DLD1 (cell line): ENCODE measurements around the gene RSL24D1.
"Not testable (repeated sequence)": the region's sequence is repeated elsewhere in the genome, so short reads cannot be mapped to it uniquely, and the experiment has no call there.

Experiments
- in situ Hi-C: cut with HindIII; loops from 2 replicates; pipeline ENCODE4 v1.10.0; 2017; ENCODE audit warnings: low sequenced_read_pairs

The RSL24D1 gene

GRCh38 chr15:55218056-55218455 is 21.3 kb upstream of the RSL24D1 start:
- in situ Hi-C loops = no loop called here

DNA sequence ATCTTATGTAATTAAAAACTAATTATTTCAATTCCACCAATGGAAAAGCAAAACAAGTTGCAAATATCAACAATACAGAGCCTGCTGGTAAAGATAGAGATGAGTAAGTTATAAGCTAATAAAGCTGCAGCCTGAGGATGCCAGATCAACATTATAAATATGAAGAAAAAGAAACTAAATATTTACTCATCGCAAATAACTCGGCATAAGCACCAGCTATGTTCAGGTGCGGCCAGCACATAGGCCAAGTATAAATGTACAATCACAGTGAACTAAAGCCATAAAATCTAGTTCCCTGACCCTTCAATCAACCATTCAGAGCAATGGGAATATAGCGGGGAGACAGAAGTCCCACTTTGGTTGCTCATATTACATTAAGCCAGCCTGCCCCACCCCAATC is 7.7 kb upstream of the RSL24D1 start:
- in situ Hi-C loops = no loop called here

- in situ Hi-C loops = no loop called here
These were observed 5.5 kb upstream of the RSL24D1 start for GRCh38 chr15:55202206-55202605.

DNA sequence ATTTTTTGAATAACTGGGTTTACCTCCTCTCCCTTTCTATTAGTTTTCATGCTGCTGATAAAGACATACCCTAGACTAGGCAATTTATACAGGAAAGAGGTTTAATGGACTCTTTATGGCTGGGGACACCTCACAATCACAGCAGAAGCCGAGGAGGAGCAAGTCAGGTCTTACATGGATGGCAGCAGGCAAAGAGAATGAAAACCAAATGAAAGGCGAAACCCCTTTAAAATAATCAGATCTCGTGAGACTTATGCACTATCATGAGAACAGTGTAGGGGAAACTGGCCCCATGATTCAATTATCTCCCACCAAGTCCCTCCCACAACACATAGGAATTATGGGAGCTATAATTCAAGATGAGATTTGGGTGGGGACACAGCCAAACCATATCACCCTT is 2.0 kb upstream of the RSL24D1 start:
- in situ Hi-C loops = no loop called here

DNA sequence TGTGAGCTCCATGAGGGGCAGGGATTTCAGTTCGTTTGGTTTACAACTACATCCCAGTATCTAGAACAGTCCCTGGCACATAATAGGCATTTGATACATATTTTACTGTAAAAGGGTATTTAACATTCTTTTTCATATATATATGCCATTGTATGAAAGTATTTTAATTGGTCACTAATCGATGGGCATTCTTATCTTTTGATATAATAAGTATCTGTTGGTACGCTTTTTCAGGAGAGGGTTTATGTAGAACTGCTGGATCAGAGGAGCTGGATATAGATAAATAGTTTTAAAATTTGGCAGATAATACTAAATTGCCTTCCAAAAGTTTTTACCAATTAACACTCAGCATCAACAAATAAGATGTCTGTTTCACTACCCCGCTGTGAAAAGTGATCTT is 978 bp upstream of the RSL24D1 start:
- in situ Hi-C loops = no loop called here

DNA sequence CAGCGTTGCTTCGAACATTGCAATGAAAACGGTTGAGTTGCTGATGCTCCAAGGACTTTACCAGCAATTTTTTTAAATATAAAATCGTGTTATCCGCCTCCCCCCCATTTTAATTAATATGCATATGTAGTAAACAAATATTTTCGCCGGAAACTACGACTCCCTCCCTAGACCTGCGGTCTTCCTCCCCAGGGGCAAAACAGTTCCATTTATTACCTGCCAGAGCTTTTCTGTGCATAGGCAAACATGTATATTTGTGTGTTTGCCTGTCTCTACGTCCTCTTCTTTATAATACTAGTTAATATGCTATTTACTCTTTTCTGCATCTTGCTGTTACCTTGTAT is 593 bp upstream of the RSL24D1 start:
- in situ Hi-C loops = no loop called here

GRCh38 chr15:55195996-55196395 is 745 bp downstream of the RSL24D1 start:
- in situ Hi-C loops = no loop called here

- in situ Hi-C loops = no loop called here
These were observed 2.5 kb downstream of the RSL24D1 start for GRCh38 chr15:55194256-55194655.

GRCh38 chr15:55186331-55186730 is 10.4 kb downstream of the RSL24D1 start:
- in situ Hi-C loops = no loop called here

- in situ Hi-C loops = no loop called here
These were observed 13.1 kb downstream of the RSL24D1 start for GRCh38 chr15:55183679-55184078.

DNA sequence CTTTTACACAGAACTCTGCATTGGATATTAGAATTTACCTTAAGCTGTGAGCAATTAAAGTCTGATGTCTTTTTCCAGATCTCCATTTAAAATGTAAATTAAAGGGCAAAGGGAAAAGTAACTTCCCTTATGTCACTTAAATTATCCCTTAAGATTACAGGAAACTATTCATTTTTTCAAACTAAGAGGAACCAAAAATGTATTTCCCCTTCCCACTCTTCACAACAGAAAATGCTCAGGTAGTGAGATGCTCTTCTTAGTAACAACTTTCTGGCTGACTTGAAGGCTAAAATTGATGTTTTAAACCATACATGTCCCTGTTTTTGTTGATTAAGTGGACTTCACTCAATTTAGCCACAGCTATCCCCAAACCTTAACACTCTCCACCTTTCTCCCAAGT is 17.6 kb downstream of the RSL24D1 start:
- in situ Hi-C loops = no loop called here

DNA sequence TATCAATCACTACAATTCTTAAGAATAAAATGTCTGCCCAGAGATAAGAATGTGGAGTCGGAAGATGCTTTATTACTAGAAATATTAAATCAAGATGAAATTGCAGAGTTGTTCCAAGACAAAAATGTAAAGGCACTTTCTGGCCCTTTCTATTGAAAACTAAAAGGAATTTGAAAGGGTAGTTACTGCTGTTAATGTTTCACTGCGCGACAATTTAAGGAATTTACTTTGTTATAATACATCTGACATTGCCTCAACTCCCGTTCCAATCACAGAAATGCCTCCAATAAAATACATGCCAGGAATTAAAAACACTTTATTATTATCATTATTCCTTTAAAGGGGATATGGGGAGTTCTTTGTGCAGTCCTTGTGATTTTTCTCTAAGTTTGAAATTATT is 26.4 kb downstream of the RSL24D1 start:
- in situ Hi-C loops = no loop called here

DNA sequence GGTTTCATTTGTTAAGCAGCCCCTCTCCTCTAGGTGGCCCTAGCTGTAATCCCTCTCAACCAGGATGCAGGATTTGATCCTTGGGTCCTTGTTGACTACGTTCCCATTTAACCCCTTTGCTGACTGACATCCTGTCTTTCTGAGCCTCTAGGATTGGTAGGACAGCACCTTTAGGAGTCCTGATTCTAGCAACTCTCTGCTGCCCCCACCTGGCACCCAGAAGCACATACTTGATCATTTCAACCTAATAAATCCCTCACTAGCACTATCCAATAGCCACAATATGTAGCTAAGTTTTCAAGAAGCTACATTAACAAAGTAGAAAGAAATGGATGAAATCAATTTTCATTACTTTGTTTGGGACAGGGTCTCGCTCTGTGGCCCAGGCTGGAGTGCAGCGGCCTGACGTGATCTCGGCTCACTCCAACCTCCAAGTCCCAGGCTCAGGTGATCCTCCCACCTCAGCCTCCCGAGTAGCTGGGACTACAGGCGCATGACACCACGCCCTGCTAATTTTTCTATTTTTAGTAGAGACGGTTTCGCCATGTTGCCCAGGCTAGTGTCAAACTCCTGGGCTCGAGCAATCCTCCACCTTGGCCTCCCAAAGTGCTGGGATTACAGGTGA is 28.3 kb downstream of the RSL24D1 start:
- in situ Hi-C loops = no loop called here

DNA sequence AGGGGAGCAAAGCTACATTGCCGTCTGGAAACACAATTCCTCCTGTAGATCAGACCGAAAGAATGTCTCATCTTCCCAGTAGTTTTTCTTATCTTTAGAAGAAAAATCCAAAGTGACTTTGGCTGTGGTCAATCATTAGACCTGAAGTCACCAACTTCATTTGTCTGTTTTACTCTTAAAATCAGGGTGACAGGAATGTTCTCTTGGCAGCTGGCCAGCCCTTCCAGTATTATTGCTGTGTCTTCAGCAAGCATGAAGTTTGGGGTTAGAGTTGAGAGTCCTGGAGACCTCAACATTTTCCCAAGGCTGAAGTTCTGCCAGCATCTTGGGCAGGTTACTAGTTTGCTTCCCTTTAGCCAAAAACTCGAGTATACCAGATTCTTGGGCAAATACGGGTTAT is 32.5 kb downstream of the RSL24D1 start:
- in situ Hi-C loops = no loop called here

- in situ Hi-C loops = no loop called here
These were observed 45.1 kb downstream of the RSL24D1 start for GRCh38 chr15:55151631-55152030.

DNA sequence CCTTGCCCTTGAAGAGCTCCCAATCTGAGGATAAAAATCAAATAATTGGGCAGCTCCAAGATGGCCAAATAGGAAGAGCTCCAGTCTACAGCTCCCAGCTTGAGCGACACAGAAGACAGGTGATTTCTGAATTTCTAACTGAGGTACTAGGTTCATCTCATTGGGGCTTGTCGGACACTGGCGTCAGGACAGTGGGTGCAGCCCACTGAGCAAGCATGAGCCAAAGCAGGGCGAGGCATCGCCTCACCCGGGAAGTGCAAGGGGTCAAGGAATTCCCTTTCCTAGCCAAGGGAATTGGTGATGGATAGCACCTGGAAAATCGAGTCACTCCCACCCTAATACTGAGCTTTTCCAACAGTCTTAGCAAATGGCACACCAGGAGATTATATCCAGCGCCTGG is 53.6 kb downstream of the RSL24D1 start:
- in situ Hi-C loops = not testable (repeated sequence)

GRCh38 chr15:55133972-55134371 is 62.8 kb downstream of the RSL24D1 start:
- in situ Hi-C loops = no loop called here

- in situ Hi-C loops = no loop called here
These were observed 64.1 kb downstream of the RSL24D1 start for GRCh38 chr15:55132672-55133071.
